Activated naive CD4-positive, alpha-beta T cell treated with anti-CD3 and anti-CD28 coated beads, Interleukin-2, amount 50 U/mL, for 24 hours (primary cell): ENCODE results near the gene MTF1.

Experiments used
- H3K27ac Mint-ChIP-seq: one replicate; pipeline ENCODE4 v1.8.0; 2021; ENCODE audit warnings: mild to moderate bottlenecking, mixed read lengths
- H3K27me3 Mint-ChIP-seq: one replicate; pipeline ENCODE4 v1.8.0; 2021; ENCODE audit warnings: mixed read lengths
- H3K36me3 Mint-ChIP-seq: one replicate; pipeline ENCODE4 v1.8.0; 2021; ENCODE audit warnings: mixed read lengths
- H3K4me1 Mint-ChIP-seq: one replicate; pipeline ENCODE4 v1.8.0; 2021; ENCODE audit warnings: mixed read lengths
- H3K4me3 Mint-ChIP-seq: one replicate; pipeline ENCODE4 v1.8.0; 2021; ENCODE audit warnings: mild to moderate bottlenecking, mixed read lengths
- H3K9me3 Mint-ChIP-seq: one replicate; pipeline ENCODE4 v1.8.0; 2021; ENCODE audit warnings: mixed read lengths

MTF1 gene

GRCh38 chr1:37851782-37852210 is 7.6 kb downstream of the MTF1 start:
- no peak overlapping the region for H3K27ac Mint-ChIP-seq
- H3K4me3 Mint-ChIP-seq = no peak overlapping the region
- H3K4me1 Mint-ChIP-seq = peaks cover 48% of the 10 kb centered on the region
- H3K9me3 Mint-ChIP-seq = no peaks in the 10 kb centered on the region
- H3K36me3 Mint-ChIP-seq = peaks cover 8% of the 10 kb centered on the region
- no peaks in the 10 kb centered on the region for H3K27me3 Mint-ChIP-seq

DNA sequence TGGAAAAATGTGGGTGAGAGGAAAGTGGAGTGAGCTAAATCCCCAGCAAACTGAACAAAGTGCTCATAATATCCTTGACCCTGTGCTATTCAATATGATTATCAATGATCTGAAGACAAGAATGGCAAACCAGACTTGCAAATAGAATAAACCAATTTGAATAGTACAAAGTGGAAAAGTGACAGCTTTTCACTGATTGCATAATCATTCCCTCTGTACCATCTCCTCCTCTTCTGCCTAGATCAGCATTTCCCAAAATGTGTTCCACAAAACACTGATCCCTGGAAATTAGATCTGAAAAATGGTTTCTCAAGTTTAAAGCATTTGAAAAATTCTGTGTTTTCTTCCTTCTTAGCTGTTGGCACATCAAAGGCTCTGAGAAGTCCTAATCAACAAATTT is 8.1 kb downstream of the MTF1 start:
- H3K4me1 Mint-ChIP-seq = peaks cover 51% of the 10 kb centered on the region
- H3K27ac Mint-ChIP-seq = no peak overlapping the region
- H3K36me3 Mint-ChIP-seq = peaks cover 8% of the 10 kb centered on the region
- H3K9me3 Mint-ChIP-seq = no peaks in the 10 kb centered on the region
- no peak overlapping the region for H3K4me3 Mint-ChIP-seq
- H3K27me3 Mint-ChIP-seq = no peaks in the 10 kb centered on the region

- Mint-ChIP-seq H3K4me1 (peaks cover 57% of the 10 kb centered on the region), H3K4me3 (no peak overlapping the region), H3K27ac (no peak overlapping the region), H3K36me3 (peaks cover 8% of the 10 kb centered on the region), H3K9me3 (no peaks in the 10 kb centered on the region), H3K27me3 (no peaks in the 10 kb centered on the region)
These were observed 8.9 kb downstream of the MTF1 start for GRCh38 chr1:37850352-37850955.

- H3K4me1 Mint-ChIP-seq = peaks cover 57% of the 10 kb centered on the region
- H3K27me3 Mint-ChIP-seq = no peaks in the 10 kb centered on the region
- H3K27ac Mint-ChIP-seq = no peak overlapping the region
- peaks cover 7% of the 10 kb centered on the region for H3K36me3 Mint-ChIP-seq
- H3K9me3 Mint-ChIP-seq = no peaks in the 10 kb centered on the region
- H3K4me3 Mint-ChIP-seq = no peak overlapping the region
These were observed 9.9 kb downstream of the MTF1 start for GRCh38 chr1:37849480-37849879.

DNA sequence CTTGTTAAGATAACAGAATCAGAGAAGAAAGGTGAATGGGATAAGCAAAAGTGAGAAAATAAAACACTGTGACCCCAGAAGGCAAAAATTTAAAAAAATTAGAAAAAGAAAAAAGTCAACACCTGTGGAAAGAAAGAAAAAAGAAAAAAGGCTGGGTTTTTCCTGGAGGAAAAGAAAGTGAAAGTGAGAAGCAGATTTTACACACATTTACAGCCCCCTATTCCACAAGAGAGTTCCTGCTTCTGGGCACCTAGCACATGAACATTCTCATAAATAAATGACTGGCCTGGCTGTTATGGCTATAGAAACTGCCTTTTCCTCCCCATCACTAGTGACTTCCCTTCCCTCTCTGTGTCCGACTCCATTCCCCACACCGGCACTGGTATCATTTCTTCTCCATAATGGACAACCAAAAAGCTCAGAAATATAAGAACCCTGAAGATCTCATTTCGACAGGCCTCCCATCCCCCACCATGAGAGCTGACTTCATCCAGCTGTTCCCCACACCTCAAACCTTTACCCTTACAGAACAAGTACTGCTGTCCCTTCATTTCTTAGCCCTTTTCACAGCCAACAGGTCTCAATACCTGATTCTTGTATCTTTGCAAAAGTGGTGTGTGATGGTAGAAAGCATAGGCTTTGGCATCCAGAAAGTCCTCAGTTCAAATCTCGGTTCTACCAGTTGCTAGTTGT is 12.6 kb downstream of the MTF1 start:
- H3K9me3 Mint-ChIP-seq = no peaks in the 10 kb centered on the region

DNA sequence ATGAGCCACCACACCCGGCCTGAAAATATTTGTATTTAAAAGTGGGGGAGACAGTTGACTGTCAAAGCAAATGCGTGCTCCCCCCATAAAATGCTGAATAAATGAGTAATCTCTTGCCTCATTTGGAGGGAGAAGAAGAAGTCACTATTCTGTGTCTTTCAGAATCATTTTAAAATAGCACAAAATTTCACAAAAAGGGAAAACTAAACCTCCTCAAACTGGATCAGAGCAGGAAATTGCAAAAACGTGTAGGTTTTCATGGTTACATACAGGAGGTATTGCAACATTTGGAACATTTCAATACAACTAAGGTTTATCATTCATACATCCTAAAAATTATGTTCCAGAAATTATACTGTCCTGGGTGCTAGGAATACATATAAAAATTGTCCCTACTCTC is 13.6 kb downstream of the MTF1 start:
- Mint-ChIP-seq H3K4me1 (peaks cover 58% of the 10 kb centered on the region), H3K4me3 (peak overlapping the region; percentile 59), H3K27ac (peak overlapping the region; percentile 13)

More for the DNA sequence above, 12.6 kb downstream of the MTF1 start:
- Mint-ChIP-seq H3K27ac (peak overlapping the region; percentile 52), H3K27me3 (no peaks in the 10 kb centered on the region), H3K4me3 (peak overlapping the region; percentile 59), H3K4me1 (peaks cover 58% of the 10 kb centered on the region), H3K36me3 (peaks cover 4% of the 10 kb centered on the region)

DNA sequence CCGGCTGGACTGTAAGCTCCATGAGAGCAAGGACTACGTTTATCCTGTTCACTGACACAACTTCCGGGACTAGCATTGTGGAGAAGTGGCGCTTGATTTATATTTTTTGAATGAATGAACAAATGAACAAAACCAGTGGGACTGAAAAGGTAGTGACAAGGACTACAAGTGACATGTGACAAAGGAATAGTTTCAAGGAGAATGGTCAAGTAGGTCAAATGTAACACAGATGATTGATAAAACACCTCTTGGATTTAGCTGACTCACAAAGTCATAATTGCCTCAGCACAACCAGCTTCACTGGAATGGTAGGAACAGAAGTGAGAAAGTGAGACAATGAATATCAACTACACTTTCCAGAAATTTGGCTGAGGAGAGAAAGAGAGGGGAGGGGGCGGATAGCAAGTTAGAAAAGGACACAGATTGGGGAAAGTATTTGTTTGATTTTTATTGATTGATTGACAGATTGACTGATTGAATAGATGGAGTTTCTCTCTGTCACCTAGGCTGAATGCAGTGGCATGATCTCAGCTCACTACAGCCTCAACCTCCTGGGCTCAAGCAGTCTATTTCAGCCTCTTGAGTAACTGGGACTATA is 14.2 kb downstream of the MTF1 start:
- Mint-ChIP-seq H3K27ac (peak overlapping the region; percentile 60), H3K27me3 (no peaks in the 10 kb centered on the region), H3K4me1 (peaks cover 58% of the 10 kb centered on the region), H3K36me3 (peaks cover 4% of the 10 kb centered on the region), H3K9me3 (no peaks in the 10 kb centered on the region), H3K4me3 (no peak overlapping the region)

More for the DNA sequence above, 13.6 kb downstream of the MTF1 start:
- no peaks in the 10 kb centered on the region for H3K27me3 Mint-ChIP-seq
- no peaks in the 10 kb centered on the region for H3K9me3 Mint-ChIP-seq
- peaks cover 4% of the 10 kb centered on the region for H3K36me3 Mint-ChIP-seq

DNA sequence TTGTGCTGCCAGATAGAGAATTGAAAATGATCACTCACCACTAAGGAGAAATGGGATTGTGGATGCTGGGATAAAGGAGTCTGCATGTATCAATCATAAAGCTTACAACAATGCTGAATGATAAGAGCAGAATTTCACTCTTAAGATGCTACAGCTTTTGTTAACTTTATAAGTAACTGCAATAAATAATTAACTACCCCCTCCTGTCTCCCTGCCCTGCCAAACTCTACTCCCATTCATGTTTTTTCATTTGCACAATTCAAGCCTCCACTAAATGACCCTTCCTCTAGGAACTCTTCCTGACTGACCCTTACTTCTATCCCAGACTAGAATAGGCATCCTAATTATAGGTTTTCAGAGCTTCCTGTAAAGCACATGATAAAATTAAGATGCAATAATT is 14.9 kb downstream of the MTF1 start:
- Mint-ChIP-seq H3K4me1 (peaks cover 58% of the 10 kb centered on the region), H3K4me3 (no peak overlapping the region), H3K27ac (no peak overlapping the region), H3K27me3 (no peaks in the 10 kb centered on the region), H3K36me3 (peaks cover 7% of the 10 kb centered on the region), H3K9me3 (no peaks in the 10 kb centered on the region)

GRCh38 chr1:37841652-37842051 is 17.7 kb downstream of the MTF1 start:
- H3K4me3 Mint-ChIP-seq = no peak overlapping the region
- H3K27me3 Mint-ChIP-seq = no peaks in the 10 kb centered on the region
- H3K27ac Mint-ChIP-seq = no peak overlapping the region
- peaks cover 11% of the 10 kb centered on the region for H3K36me3 Mint-ChIP-seq
- peaks cover 38% of the 10 kb centered on the region for H3K4me1 Mint-ChIP-seq
- no peaks in the 10 kb centered on the region for H3K9me3 Mint-ChIP-seq

GRCh38 chr1:37840711-37841110 is 18.7 kb downstream of the MTF1 start:
- H3K4me1 Mint-ChIP-seq = peaks cover 28% of the 10 kb centered on the region
- no peaks in the 10 kb centered on the region for H3K27me3 Mint-ChIP-seq
- H3K27ac Mint-ChIP-seq = no peak overlapping the region
- no peaks in the 10 kb centered on the region for H3K9me3 Mint-ChIP-seq
- no peak overlapping the region for H3K4me3 Mint-ChIP-seq
- peaks cover 11% of the 10 kb centered on the region for H3K36me3 Mint-ChIP-seq

DNA sequence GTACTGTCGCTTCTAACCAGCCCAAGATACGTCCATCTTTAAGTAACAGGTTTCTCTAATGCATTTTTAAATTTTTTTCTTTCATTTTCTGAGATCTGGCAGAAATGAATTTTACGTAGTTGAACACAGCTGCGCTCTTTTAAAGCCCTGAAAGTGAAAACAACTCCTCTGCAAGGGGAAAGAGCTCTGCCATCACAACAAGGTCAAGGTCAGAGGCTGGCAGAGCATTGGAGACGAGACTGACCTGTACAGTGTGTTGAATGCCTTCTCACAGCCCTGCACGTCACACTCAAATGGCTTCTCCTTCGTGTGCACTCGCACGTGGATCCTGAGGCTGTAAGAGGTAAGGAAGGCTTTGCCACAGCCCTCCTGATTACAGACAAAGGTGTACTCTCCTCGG is 19.7 kb downstream of the MTF1 start:
- no peak overlapping the region for H3K4me3 Mint-ChIP-seq
- H3K4me1 Mint-ChIP-seq = peaks cover 18% of the 10 kb centered on the region
- H3K9me3 Mint-ChIP-seq = no peaks in the 10 kb centered on the region
- H3K36me3 Mint-ChIP-seq = peaks cover 13% of the 10 kb centered on the region
- H3K27me3 Mint-ChIP-seq = no peaks in the 10 kb centered on the region
- H3K27ac Mint-ChIP-seq = no peak overlapping the region

GRCh38 chr1:37836788-37837187 is 22.6 kb downstream of the MTF1 start:
- Mint-ChIP-seq H3K27me3 (no peaks in the 10 kb centered on the region), H3K36me3 (peaks cover 21% of the 10 kb centered on the region), H3K9me3 (no peaks in the 10 kb centered on the region), H3K4me3 (no peak overlapping the region), H3K4me1 (no peaks in the 10 kb centered on the region), H3K27ac (no peak overlapping the region)

DNA sequence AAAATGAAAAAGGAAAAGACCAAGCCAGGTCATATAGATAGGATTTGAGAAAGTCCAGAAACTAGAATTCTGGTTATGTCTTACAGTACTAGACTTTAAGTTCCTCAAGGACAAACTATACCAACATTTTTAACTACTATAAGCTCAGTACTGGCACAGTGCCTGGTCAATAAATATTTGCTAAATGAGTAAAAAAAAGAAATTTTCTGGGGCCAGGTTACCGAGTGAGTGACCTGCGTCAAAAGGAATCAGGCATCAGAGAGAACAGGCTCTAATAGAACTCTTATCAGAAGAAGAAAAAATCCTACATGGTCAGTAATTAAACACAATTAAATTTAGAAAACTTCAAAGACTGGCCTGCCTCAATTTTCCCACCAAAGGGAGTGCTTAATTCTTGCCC is 27.6 kb downstream of the MTF1 start:
- no peaks in the 10 kb centered on the region for H3K27me3 Mint-ChIP-seq
- no peaks in the 10 kb centered on the region for H3K4me1 Mint-ChIP-seq
- H3K36me3 Mint-ChIP-seq = peaks cover 25% of the 10 kb centered on the region
- H3K27ac Mint-ChIP-seq = no peak overlapping the region
- H3K9me3 Mint-ChIP-seq = no peaks in the 10 kb centered on the region
- no peak overlapping the region for H3K4me3 Mint-ChIP-seq

GRCh38 chr1:37831109-37831508 is 28.3 kb downstream of the MTF1 start:
- H3K27ac Mint-ChIP-seq = no peak overlapping the region
- peaks cover 25% of the 10 kb centered on the region for H3K36me3 Mint-ChIP-seq

GRCh38 chr1:37828410-37829074 is 30.9 kb downstream of the MTF1 start:
- peaks cover 21% of the 10 kb centered on the region for H3K36me3 Mint-ChIP-seq
- no peaks in the 10 kb centered on the region for H3K27me3 Mint-ChIP-seq
- no peaks in the 10 kb centered on the region for H3K9me3 Mint-ChIP-seq
- H3K4me3 Mint-ChIP-seq = no peak overlapping the region
- peaks cover 9% of the 10 kb centered on the region for H3K4me1 Mint-ChIP-seq
- H3K27ac Mint-ChIP-seq = no peak overlapping the region

More at GRCh38 chr1:37831109-37831508, 28.3 kb downstream of the MTF1 start:
- Mint-ChIP-seq H3K9me3 (no peaks in the 10 kb centered on the region), H3K27me3 (no peaks in the 10 kb centered on the region), H3K4me1 (no peaks in the 10 kb centered on the region), H3K4me3 (no peak overlapping the region)

DNA sequence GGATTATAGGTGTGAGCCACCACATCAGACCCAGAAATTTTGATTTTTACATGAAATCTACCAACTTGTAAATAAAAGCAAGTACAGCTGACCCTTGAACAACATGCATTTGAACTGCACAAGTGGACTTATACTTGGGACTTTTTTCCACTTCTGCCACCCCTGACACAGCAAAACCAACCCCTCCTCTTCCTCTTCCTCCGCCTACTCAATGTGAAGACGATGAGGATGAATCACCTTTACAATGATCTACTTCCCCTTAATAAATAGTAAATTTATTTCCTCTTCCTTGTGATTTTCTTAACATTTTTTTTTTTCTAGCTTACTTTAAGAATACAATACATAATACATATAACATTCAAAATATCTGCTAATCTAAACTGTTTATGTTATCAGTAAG is 33.9 kb downstream of the MTF1 start:
- H3K36me3 Mint-ChIP-seq = peaks cover 17% of the 10 kb centered on the region
- H3K4me3 Mint-ChIP-seq = no peak overlapping the region
- H3K27me3 Mint-ChIP-seq = no peaks in the 10 kb centered on the region
- H3K9me3 Mint-ChIP-seq = no peaks in the 10 kb centered on the region
- peak overlapping the region; percentile 72 for H3K27ac Mint-ChIP-seq
- H3K4me1 Mint-ChIP-seq = peaks cover 16% of the 10 kb centered on the region
